NK-92 treated with Interleukin-12 subunit alpha and Interleukin-12 subunit beta, amount 100 ng/mL, for 24 hours (cell line): Measurements from ENCODE around the gene SYNDIG1L.

Experiments used
- DNase-seq: peaks from one replicate; lab custom pipeline; 2025; lab: John Stamatoyannopoulos, UW

Gene SYNDIG1L

GRCh38 chr14:74358176-74358829, 67.7 kb downstream of the SYNDIG1L start:
- DNase-seq, result no peak

- no peak for DNase-seq
Observed at GRCh38 chr14:74357585-74357984, 68.4 kb downstream of the SYNDIG1L start.

- DNase-seq, result no peak
Observed at GRCh38 chr14:74356892-74357575, 69.0 kb downstream of the SYNDIG1L start.
